Measurements from ENCODE around the gene PIP4P1. TPM values are rescaled to one million over a fixed set of nuclear protein-coding genes. Genes with fewer than 3 reads are reported as not detected.

The PIP4P1 gene
- total RNA-seq, 2 experiments from 2014 or later, result 83.9 to 107 TPM

GRCh38 chr14:20428010-20428365, 33.2 kb downstream of the PIP4P1 start:
- Histone ChIP-seq H3K9me3 (ENCODE audit: control insufficient read depth in 1 of 2, insufficient read depth in 1 of 2, low read length in 2 of 2) (no peaks in the 10 kb centered on the region), H3K27me3 (ENCODE audit: control insufficient read depth in 1 of 2, insufficient read depth in 2 of 2, low read length in 2 of 2) (no peaks in the 10 kb centered on the region), H3K4me1 (ENCODE audit: insufficient read depth, low read length) (peaks cover 29% of the 10 kb centered on the region), H3K36me3 (ENCODE audit: insufficient read depth, low read length) (no peaks in the 10 kb centered on the region), H3K27ac (ENCODE audit: low read depth in 1 of 2, low read length in 2 of 2) (no peak overlapping the region), H3K4me3 (ENCODE audit: low read length) (no peak overlapping the region)
- Mint-ChIP-seq H3K27ac (peak overlapping the region; percentile 29), H3K27me3 (no peaks in the 10 kb centered on the region), H3K9me3 (no peaks in the 10 kb centered on the region), H3K4me1 (ENCODE audit: low read depth) (peaks cover 34% of the 10 kb centered on the region), H3K36me3 (ENCODE audit: low read depth) (no peaks in the 10 kb centered on the region), H3K4me3 (no peak overlapping the region)
- no peak for ATAC-seq (ENCODE audit: poor library complexity)
- CTCF ChIA-PET, result no interaction called here
- POLR2A ChIA-PET, result interaction anchor here (1.9 kb wide), 1 partner anchor 33 kb away, joined by 5 read pairs; the partner anchor contains the start of gene PIP4P1
- no peak for DNase-seq
- intact Hi-C loops (cut with DNase I, micrococcal nuclease), result no loop called here
- no peak for TF ChIP-seq CTCF (IDR thresholded peaks at IDR 0.05)

GRCh38 chr14:20427231-20428009, 33.8 kb downstream of the PIP4P1 start:
- Mint-ChIP-seq H3K27me3 (no peaks in the 10 kb centered on the region), H3K36me3 (ENCODE audit: low read depth) (no peaks in the 10 kb centered on the region), H3K4me3 (peak overlapping the region; percentile 30), H3K9me3 (no peaks in the 10 kb centered on the region), H3K27ac (peak overlapping the region; percentile 29), H3K4me1 (ENCODE audit: low read depth) (peaks cover 34% of the 10 kb centered on the region)
- DNase-seq, result peak in 3 of 14 experiments; percentile 28 to 32 (median 31)
- no peak for TF ChIP-seq CTCF (IDR thresholded peaks at IDR 0.05)
- ATAC-seq (ENCODE audit: poor library complexity), result no peak
- H3K4me3 ChIP-seq (ENCODE audit: low read length), result no peak overlapping the region
- ChIA-PET CTCF (no interaction called here), POLR2A (interaction anchor here (1.9 kb wide), 1 partner anchor 34 kb away, joined by 5 read pairs; the partner anchor contains the start of gene PIP4P1)
- no peaks in the 10 kb centered on the region for H3K9me3 ChIP-seq (ENCODE audit: control insufficient read depth in 1 of 2, insufficient read depth in 1 of 2, low read length in 2 of 2)
- peaks cover 29% of the 10 kb centered on the region for H3K4me1 ChIP-seq (ENCODE audit: insufficient read depth, low read length)
- H3K27ac ChIP-seq (ENCODE audit: low read depth in 1 of 2, low read length in 2 of 2), result no peak overlapping the region
- no peaks in the 10 kb centered on the region for H3K36me3 ChIP-seq (ENCODE audit: insufficient read depth, low read length)
- intact Hi-C loops (cut with DNase I, micrococcal nuclease), result no loop called here
- no peaks in the 10 kb centered on the region for H3K27me3 ChIP-seq (ENCODE audit: control insufficient read depth in 1 of 2, insufficient read depth in 2 of 2, low read length in 2 of 2)

- Histone ChIP-seq H3K27ac (ENCODE audit: low read depth in 1 of 2, low read length in 2 of 2) (no peak overlapping the region), H3K9me3 (ENCODE audit: control insufficient read depth in 1 of 2, insufficient read depth in 1 of 2, low read length in 2 of 2) (no peaks in the 10 kb centered on the region), H3K36me3 (ENCODE audit: insufficient read depth, low read length) (no peaks in the 10 kb centered on the region), H3K27me3 (ENCODE audit: control insufficient read depth in 1 of 2, insufficient read depth in 2 of 2, low read length in 2 of 2) (no peaks in the 10 kb centered on the region), H3K4me1 (ENCODE audit: insufficient read depth, low read length) (peaks cover 24% of the 10 kb centered on the region), H3K4me3 (ENCODE audit: low read length) (no peak overlapping the region)
- ChIA-PET POLR2A (no interaction called here), CTCF (interaction anchor here (0.7 to 2.7 kb wide), 2 partner anchors 9 to 11 kb away, joined by 3 to 8 read pairs; partner anchors contain the start of gene TEP1)
- intact Hi-C loops (cut with DNase I, micrococcal nuclease), result no loop called here
- Mint-ChIP-seq H3K27me3 (no peaks in the 10 kb centered on the region), H3K4me1 (ENCODE audit: low read depth) (peaks cover 30% of the 10 kb centered on the region), H3K9me3 (no peaks in the 10 kb centered on the region), H3K27ac (no peak overlapping the region), H3K36me3 (ENCODE audit: low read depth) (no peaks in the 10 kb centered on the region), H3K4me3 (no peak overlapping the region)
- DNase-seq (no peak), ATAC-seq (ENCODE audit: poor library complexity) (no peak)
- no peak for TF ChIP-seq CTCF (IDR thresholded peaks at IDR 0.05)
Measured at GRCh38 chr14:20424851-20425250, 36.4 kb downstream of the PIP4P1 start.

Measured in CD4-positive, alpha-beta T cell (primary cell).